Ishikawa (cell line): ENCODE data around the gene ADAR.

ENCODE experiments used
- CREB1 ChIP-seq: IDR thresholded peaks from 2 replicates; pipeline ENCODE4 v1.6.1; 2012; ENCODE audit warnings: low read depth
- EP300 ChIP-seq: IDR thresholded peaks from 2 replicates; pipeline ENCODE4 v1.6.1; 2012; ENCODE audit warnings: borderline replicate concordance
- FOXM1 ChIP-seq: IDR thresholded peaks from 2 replicates; pipeline ENCODE4 v1.6.1; 2012; ENCODE audit warnings: low read depth, borderline replicate concordance
- TCF12 ChIP-seq: IDR thresholded peaks from 2 replicates; pipeline ENCODE4 v1.6.1; 2012; ENCODE audit warnings: low read depth
- YY1 ChIP-seq: IDR thresholded peaks from 2 replicates; pipeline ENCODE4 v1.6.1; 2012; ENCODE audit warnings: low read depth
- TF ChIP-seq, protein P1 (sequence below): IDR thresholded peaks from 2 replicates; pipeline ENCODE4 v1.6.1; 2012; ENCODE audit warnings: low read depth, mild to moderate bottlenecking

DNA sequence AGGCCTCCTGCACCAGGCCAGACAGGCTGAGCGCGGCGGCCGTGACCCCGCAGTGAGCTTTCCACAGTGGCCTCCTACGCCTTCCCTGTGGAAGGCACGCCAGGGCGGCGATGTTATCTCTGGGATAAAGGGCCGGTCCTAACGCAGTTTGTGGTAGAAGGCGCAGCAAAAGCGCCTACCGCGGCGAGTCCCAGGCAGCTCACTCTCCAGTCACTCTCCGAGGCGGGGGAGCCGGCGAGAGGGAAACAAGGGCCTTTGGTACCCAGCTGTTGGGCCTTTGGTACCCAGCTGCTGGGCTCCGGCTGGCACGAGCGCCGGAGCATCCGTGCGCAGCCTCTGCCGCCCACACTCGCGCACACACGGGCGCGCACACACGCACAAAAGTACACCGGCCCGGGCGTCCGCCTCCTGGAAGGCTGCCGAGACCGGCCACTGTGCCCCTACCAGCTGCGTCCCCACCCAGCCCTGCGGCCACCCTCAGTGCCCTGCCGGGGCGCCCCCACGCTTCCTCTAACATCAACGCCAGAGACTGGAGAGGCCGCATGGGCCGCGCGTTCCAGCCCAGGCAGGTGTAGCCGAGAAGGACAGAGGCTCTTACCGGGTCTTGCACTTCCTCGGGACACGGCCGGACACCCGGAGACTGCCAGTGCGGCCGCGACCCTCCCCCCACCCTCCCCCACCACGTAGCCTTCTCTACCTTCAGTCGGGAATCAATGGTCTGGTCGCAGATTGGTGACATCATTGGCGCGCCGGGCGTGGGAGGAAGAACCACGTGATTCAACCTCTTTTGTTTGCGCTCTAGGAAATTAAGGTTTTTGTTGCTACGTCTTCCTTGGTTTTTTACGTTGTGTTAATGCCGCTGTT, 19.5 kb upstream of the ADAR start:
- TF ChIP-seq, protein P1, sequence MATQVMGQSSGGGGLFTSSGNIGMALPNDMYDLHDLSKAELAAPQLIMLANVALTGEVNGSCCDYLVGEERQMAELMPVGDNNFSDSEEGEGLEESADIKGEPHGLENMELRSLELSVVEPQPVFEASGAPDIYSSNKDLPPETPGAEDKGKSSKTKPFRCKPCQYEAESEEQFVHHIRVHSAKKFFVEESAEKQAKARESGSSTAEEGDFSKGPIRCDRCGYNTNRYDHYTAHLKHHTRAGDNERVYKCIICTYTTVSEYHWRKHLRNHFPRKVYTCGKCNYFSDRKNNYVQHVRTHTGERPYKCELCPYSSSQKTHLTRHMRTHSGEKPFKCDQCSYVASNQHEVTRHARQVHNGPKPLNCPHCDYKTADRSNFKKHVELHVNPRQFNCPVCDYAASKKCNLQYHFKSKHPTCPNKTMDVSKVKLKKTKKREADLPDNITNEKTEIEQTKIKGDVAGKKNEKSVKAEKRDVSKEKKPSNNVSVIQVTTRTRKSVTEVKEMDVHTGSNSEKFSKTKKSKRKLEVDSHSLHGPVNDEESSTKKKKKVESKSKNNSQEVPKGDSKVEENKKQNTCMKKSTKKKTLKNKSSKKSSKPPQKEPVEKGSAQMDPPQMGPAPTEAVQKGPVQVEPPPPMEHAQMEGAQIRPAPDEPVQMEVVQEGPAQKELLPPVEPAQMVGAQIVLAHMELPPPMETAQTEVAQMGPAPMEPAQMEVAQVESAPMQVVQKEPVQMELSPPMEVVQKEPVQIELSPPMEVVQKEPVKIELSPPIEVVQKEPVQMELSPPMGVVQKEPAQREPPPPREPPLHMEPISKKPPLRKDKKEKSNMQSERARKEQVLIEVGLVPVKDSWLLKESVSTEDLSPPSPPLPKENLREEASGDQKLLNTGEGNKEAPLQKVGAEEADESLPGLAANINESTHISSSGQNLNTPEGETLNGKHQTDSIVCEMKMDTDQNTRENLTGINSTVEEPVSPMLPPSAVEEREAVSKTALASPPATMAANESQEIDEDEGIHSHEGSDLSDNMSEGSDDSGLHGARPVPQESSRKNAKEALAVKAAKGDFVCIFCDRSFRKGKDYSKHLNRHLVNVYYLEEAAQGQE, result no peak
- TF ChIP-seq TCF12, result no peak
- TF ChIP-seq CREB1, result peak; percentile 94
- no peak for TF ChIP-seq YY1
- no peak for TF ChIP-seq FOXM1
- TF ChIP-seq EP300, result no peak
